H1 (cell line): ENCODE measurements around the gene GPR21. TPM values are rescaled to one million over a fixed set of nuclear protein-coding genes. Genes with fewer than 3 reads are reported as not detected.

ENCODE experiments used
- CTCF ChIA-PET: fragments of 300-600 bp; sonication (Branson Sonifier 250); formaldehyde crosslinking; loops from one replicate; lab custom pipeline; 2021; ENCODE audit not compliant: partially characterized antibody; lab: Charles Lee
- POLR2A ChIA-PET: fragments of 300-600 bp; sonication (Branson Sonifier 250); formaldehyde crosslinking; loops from one replicate; lab custom pipeline; 2021; ENCODE audit warnings: inconsistent platforms; ENCODE audit not compliant: partially characterized antibody; lab: Charles Lee
- DNase-seq, 2 experiments: peaks; one replicate each; pipeline versions ENCODE4 v3.0.0 to v3.0.0-alpha.2; 2010 to 2022; ENCODE audit warnings: low spot score in 2 of 2, low read depth in 1 of 2, mixed read lengths in 1 of 2
- FAIRE-seq: peaks from 2 replicates; lab custom pipeline; 2011; peaks lifted over from hg19 to GRCh38; lab: Jason Lieb, UNC
- H2AFZ ChIP-seq: 2 replicates; pipeline ENCODE4 v1.8.1; 2012; ENCODE audit warnings: low read length, inconsistent platforms
- H2AK5ac ChIP-seq: 2 replicates; pipeline ENCODE4 v1.6.1; 2013; ENCODE audit warnings: low read depth, low read length
- H2BK120ac ChIP-seq: replicated peaks from 2 replicates; pipeline ENCODE3; 2013; ENCODE audit warnings: low read depth, low read length, inconsistent platforms
- H2BK12ac ChIP-seq: 2 replicates; pipeline ENCODE4 v1.6.1; 2013; ENCODE audit warnings: low read depth, low read length
- H2BK15ac ChIP-seq: 2 replicates; pipeline ENCODE4 v1.6.1; 2013; ENCODE audit warnings: low read length
- H2BK20ac ChIP-seq: 2 replicates; pipeline ENCODE4 v1.6.1; 2013; ENCODE audit warnings: low read length
- H2BK5ac ChIP-seq: 2 replicates; pipeline ENCODE4 v1.6.1; 2013; ENCODE audit warnings: low read depth, low read length
- H3K14ac ChIP-seq: 2 replicates; pipeline ENCODE4 v1.6.1; 2013; ENCODE audit warnings: inconsistent platforms; ENCODE audit not compliant: insufficient read length
- H3K18ac ChIP-seq: 2 replicates; pipeline ENCODE4 v1.6.1; 2013; ENCODE audit warnings: low read length; ENCODE audit errors: extremely low read depth
- H3K23ac ChIP-seq: 2 replicates; pipeline ENCODE4 v1.6.1; 2013; ENCODE audit warnings: inconsistent platforms; ENCODE audit not compliant: insufficient read length
- H3K23me2 ChIP-seq: 2 replicates; pipeline ENCODE4 v1.6.1; 2013; ENCODE audit warnings: low read depth, low read length
- H3K27ac ChIP-seq: 2 replicates; pipeline ENCODE4 v1.6.1; 2011; ENCODE audit warnings: low read depth, low read length, inconsistent platforms
- H3K27me3 ChIP-seq, 4 experiments: replicated peaks in 1 of 4; 1 replicate in 1 of 4; 2 replicates in 3 of 4; pipeline versions ENCODE4 v1.6.1 to v1.8.1; 2011 to 2013; ENCODE audit warnings: low read length in 3 of 4, mild to moderate bottlenecking in 3 of 4, inconsistent platforms in 2 of 4, mixed read lengths in 2 of 4, moderate library complexity in 1 of 4; ENCODE audit not compliant: control insufficient read depth in 3 of 4, insufficient read depth in 3 of 4; ENCODE audit errors: extremely low read depth in 1 of 4
- H3K36me3 ChIP-seq, 4 experiments: 2 replicates each; pipeline versions ENCODE4 v1.6.1 to v1.8.1; 2011 to 2013; ENCODE audit warnings: mild to moderate bottlenecking in 4 of 4, low read length in 3 of 4, moderate library complexity in 2 of 4, control low read depth in 1 of 4, inconsistent platforms in 1 of 4; ENCODE audit not compliant: insufficient read depth in 4 of 4, control insufficient read depth in 2 of 4
- H3K4ac ChIP-seq: replicated peaks from 2 replicates; pipeline ENCODE3; 2013; ENCODE audit warnings: low read length, low read depth, mixed read lengths, inconsistent platforms; ENCODE audit not compliant: insufficient read length
- H3K4me1 ChIP-seq, 4 experiments: replicated peaks in 1 of 4; 1 replicate in 1 of 4; 2 replicates in 3 of 4; pipeline versions ENCODE4 v1.6.1 to v1.8.1; 2011 to 2013; ENCODE audit warnings: low read length in 3 of 4, inconsistent platforms in 2 of 4, mixed read lengths in 1 of 4; ENCODE audit not compliant: insufficient read depth in 4 of 4, control insufficient read depth in 3 of 4
- H3K4me2 ChIP-seq, 2 experiments: 2 replicates each; pipeline versions ENCODE4 v1.6.1 to v1.8.1; 2011 to 2013; ENCODE audit warnings: low read depth in 2 of 2, low read length in 2 of 2, control low read depth in 1 of 2, inconsistent platforms in 1 of 2, mild to moderate bottlenecking in 1 of 2; ENCODE audit not compliant: insufficient read depth in 1 of 2
- H3K4me3 ChIP-seq, 4 experiments: fragments of 200-600, 300-600 bp in 1 of 4; sonication (generic), shearing (Covaris generic), sonication (Bioruptor Twin) in 1 of 4; 2 replicates each; pipeline versions ENCODE4 v1.5.1 to v1.8.1; 2011 to 2016; ENCODE audit warnings: low read length in 4 of 4, low read depth in 3 of 4, control low read depth in 2 of 4, inconsistent platforms in 2 of 4, mild to moderate bottlenecking in 2 of 4, mixed read lengths in 1 of 4, moderate library complexity in 1 of 4; ENCODE audit not compliant: insufficient read depth in 2 of 4; ENCODE audit errors: extremely low read depth in 1 of 4
- H3K56ac ChIP-seq: replicated peaks from 2 replicates; pipeline ENCODE3; 2013; ENCODE audit warnings: low read depth, mild to moderate bottlenecking, mixed read lengths, low read length, inconsistent platforms; ENCODE audit not compliant: insufficient read length
- H3K79me1 ChIP-seq: 2 replicates; pipeline ENCODE4 v1.6.1; 2013; ENCODE audit warnings: low read depth, low read length, control low read depth
- H3K79me2 ChIP-seq, 2 experiments: 2 replicates each; pipeline versions ENCODE4 v1.6.1 to v1.8.1; 2012 to 2013; ENCODE audit warnings: low read length in 2 of 2, mild to moderate bottlenecking in 2 of 2, inconsistent platforms in 1 of 2; ENCODE audit not compliant: insufficient read depth in 2 of 2, control insufficient read depth in 1 of 2
- H3K9ac ChIP-seq, 4 experiments: replicated peaks in 1 of 4; 1 replicate in 1 of 4; 2 replicates in 3 of 4; pipeline versions ENCODE4 v1.6.1 to v1.8.1; 2011 to 2013; ENCODE audit warnings: low read depth in 3 of 4, low read length in 3 of 4, control low read depth in 2 of 4, mild to moderate bottlenecking in 2 of 4, moderate library complexity in 2 of 4, inconsistent platforms in 1 of 4; ENCODE audit errors: extremely low read depth in 1 of 4
- H3K9me3 ChIP-seq, 2 experiments: 2 replicates each; pipeline versions ENCODE4 v1.6.1 to v1.8.1; 2012 to 2013; ENCODE audit warnings: mild to moderate bottlenecking in 2 of 2, moderate library complexity in 2 of 2, control low read depth in 1 of 2, inconsistent platforms in 1 of 2, low read depth in 1 of 2, low read length in 1 of 2, mixed read lengths in 1 of 2; ENCODE audit not compliant: insufficient read depth in 2 of 2
- H4K20me1 ChIP-seq, 2 experiments: replicated peaks in 1 of 2; 2 replicates each; pipeline versions ENCODE3 to v1.8.1; 2011 to 2013; ENCODE audit warnings: inconsistent platforms in 2 of 2, low read length in 2 of 2, mild to moderate bottlenecking in 1 of 2; ENCODE audit not compliant: insufficient read depth in 2 of 2, control insufficient read depth in 1 of 2
- H4K5ac ChIP-seq: 2 replicates; pipeline ENCODE4 v1.6.1; 2013; ENCODE audit warnings: low read length, low read depth, mixed read lengths, inconsistent platforms; ENCODE audit not compliant: insufficient read length
- H4K8ac ChIP-seq: 2 replicates; pipeline ENCODE4 v1.8.0; 2013; ENCODE audit warnings: mild to moderate bottlenecking, moderate library complexity, low read length, inconsistent platforms; ENCODE audit not compliant: insufficient read depth; ENCODE audit errors: extremely low read depth
- H4K91ac ChIP-seq: replicated peaks from 2 replicates; pipeline ENCODE3; 2013; ENCODE audit warnings: low read length, mixed read lengths, inconsistent platforms; ENCODE audit not compliant: insufficient read length
- BCL11A ChIP-seq, 2 experiments: IDR thresholded peaks; one replicate each; pipeline ENCODE4 v1.6.1; 2011; ENCODE audit warnings: low read depth in 2 of 2, low read length in 2 of 2, mild to moderate bottlenecking in 2 of 2
- HDAC2 ChIP-seq, 2 experiments: fragments of 300-600 bp in 1 of 2; sonication (generic) in 1 of 2; IDR thresholded peaks; 2 replicates each; pipeline ENCODE4 v1.6.1; 2011 to 2012; ENCODE audit warnings: low read depth in 2 of 2, low read length in 2 of 2, mild to moderate bottlenecking in 2 of 2, moderate library complexity in 2 of 2, borderline replicate concordance in 1 of 2, inconsistent platforms in 1 of 2
- SAP30 ChIP-seq: fragments of 300-600 bp; sonication (generic); IDR thresholded peaks from 2 replicates; pipeline ENCODE4 v1.7.1; 2012; ENCODE audit warnings: low read length, moderate library complexity, mild to moderate bottlenecking, inconsistent platforms; ENCODE audit not compliant: insufficient read depth, insufficient replicate concordance
- WGBS, 2 experiments: shearing (Covaris generic) in 1 of 2; methylation state at CpG; one replicate each; pipeline versions ENCODE4 v1.1.6 to v1.1.7; 2013 to 2015; ENCODE audit warnings: low lambda C conversion rate in 2 of 2, mixed read lengths in 2 of 2, inconsistent platforms in 1 of 2, low coverage in 1 of 2, missing lambda C conversion rate in 1 of 2; ENCODE audit not compliant: insufficient replicate concordance in 2 of 2, insufficient coverage in 1 of 2, insufficient read length in 1 of 2; ENCODE audit errors: extremely low coverage in 1 of 2, missing lambda C conversion rate in 1 of 2; 5-methylcytosine and 5-hydroxymethylcytosine counted together
- polyA plus RNA-seq, 7 experiments: library from polyadenylated mRNA; depleted of rRNA in 3 of 7; stranded (reverse) in 5 of 7; unstranded in 2 of 7; fragments of >200 nt in 5 of 7; fragments of 200-250 nt in 2 of 7; gene quantifications; 1 replicate in 5 of 7; 2 replicates in 1 of 7; 4 replicates in 1 of 7; pipeline versions ENCODE4 v1.2.1 to v1.2.3, GENCODE V29; 2011 to 2013; ENCODE audit warnings: missing spikeins in 2 of 7, mixed read lengths in 2 of 7
- total RNA-seq: library from RNA; stranded (reverse); fragmentation: NEBNext Ultra II Directional; extraction: Animal tissue kit (Norgen Biotek cat#: 25700); gene quantifications from 2 replicates; pipeline ENCODE4 v1.2.1, GENCODE V29; 2021

Gene GPR21
- total and polyA plus RNA-seq, 2 of the 8 experiments (the other 6 are each of a cell fraction or from before 2014, with no cell fraction given), result 0.58 to 0.71 TPM

GRCh38 chr9:123028973-123029372, 4.5 kb upstream of the GPR21 start:
- TF ChIP-seq BCL11A (IDR thresholded peaks at IDR 0.05; ENCODE audit: low read depth in 2 of 2, low read length in 2 of 2) (no peak), HDAC2 (IDR thresholded peaks at IDR 0.05; ENCODE audit: borderline replicate concordance in 1 of 2, low read depth in 2 of 2, low read length in 2 of 2) (no peak), SAP30 (no peak)
- Histone ChIP-seq H4K20me1 (peaks cover 0 to 2% of the 10 kb centered on the region in 2 experiments), H3K14ac (no peak overlapping the region), H3K4ac (no peak overlapping the region), H4K91ac (no peak overlapping the region), H3K9ac (no peak overlapping the region), H2BK12ac (no peak overlapping the region), H3K36me3 (peaks cover 0 to 4% (median 1%) of the 10 kb centered on the region in 4 experiments; a peak in 3 of 8 replicates), H2BK120ac (no peak overlapping the region), H3K4me3 (no peak overlapping the region), H2BK20ac (no peak overlapping the region), H2AK5ac (no peak overlapping the region), H3K23me2 (no peaks in the 10 kb centered on the region), H4K8ac (no peak overlapping the region), H3K4me2 (no peak overlapping the region), H3K4me1 (peaks cover 0 to 4% (median 0%) of the 10 kb centered on the region in 4 experiments; a peak in 1 of 7 replicates), H3K56ac (no peak overlapping the region), H3K9me3 (no peaks in the 10 kb centered on the region), H3K27me3 (no peaks in the 10 kb centered on the region), H2BK5ac (no peak overlapping the region), H3K79me2 (no peaks in the 10 kb centered on the region), H3K27ac (no peak overlapping the region), H4K5ac (no peak overlapping the region), H2BK15ac (no peak overlapping the region), H3K23ac (no peak overlapping the region), H3K18ac (no peak overlapping the region), H3K79me1 (no peaks in the 10 kb centered on the region; the same call in 1 of the 2 replicates), H2AFZ (no peak overlapping the region)
- ChIA-PET POLR2A (interaction anchor here (0.6 to 1.0 kb wide), 2 partner anchors 16 to 89 kb away, joined by 3 read pairs; no protein-coding TSS in a partner anchor), CTCF (interaction anchor here (1.1 kb wide), 1 partner anchor 20 kb away, joined by 4 read pairs; no protein-coding TSS in a partner anchor)
- FAIRE-seq, result no peak
- DNase-seq, result no peak
- WGBS, 2 experiments, result 95% methylated on average over 3 of the region's 3 CpGs; no CpG with 5 or more reads in 1 of the 2 experiments
